ENCODE measurements around the gene CACNG3. TPM values are rescaled to one million over a fixed set of nuclear protein-coding genes. Genes with fewer than 3 reads are reported as not detected.

Gene CACNG3
- total RNA-seq, 2 donors from 2014 or later: not detected

DNA sequence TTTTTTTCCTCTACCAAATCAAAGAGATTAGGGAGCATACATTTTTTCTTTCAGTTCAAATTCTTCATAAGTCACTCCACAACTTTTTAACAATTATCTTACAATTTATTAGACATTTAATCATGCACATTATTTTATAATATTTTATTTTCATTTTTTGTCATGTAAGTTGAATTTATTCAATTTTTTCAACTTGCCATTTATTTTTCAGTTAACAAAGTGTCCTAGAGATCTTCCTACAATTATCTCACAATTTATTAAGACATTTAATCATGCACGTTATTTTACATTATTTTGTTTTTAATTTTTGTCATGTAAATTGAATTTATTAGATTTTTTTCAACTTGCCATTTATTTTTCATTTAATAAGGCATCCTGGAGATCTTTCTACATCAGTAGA lies 16.2 kb downstream of the CACNG3 start:
- no peaks in the 10 kb centered on the region for H3K27me3 ChIP-seq (ENCODE audit: control insufficient read depth, insufficient read depth, low read length, poor library complexity, severe bottlenecking)
- WGBS, 2 experiments (ENCODE audit: insufficient coverage in 1 of 2, insufficient read length in 1 of 2): no CpG with 5 or more reads among the region's 1 CpG
- no peak overlapping the region for H3K9ac ChIP-seq (ENCODE audit: extremely low read depth, low read length, poor library complexity, severe bottlenecking)
- Mint-ChIP-seq H3K9me3 (peaks cover 5% of the 10 kb centered on the region), H3K4me1 (peaks cover 6% of the 10 kb centered on the region), H3K36me3 (ENCODE audit: low read depth) (no peaks in the 10 kb centered on the region), H3K27ac (no peak overlapping the region), H3K4me3 (no peak overlapping the region), H3K27me3 (ENCODE audit: insufficient read depth) (peaks cover 5% of the 10 kb centered on the region)
- H3K4me1 ChIP-seq (ENCODE audit: control insufficient read depth, insufficient read depth, low read length): no peaks in the 10 kb centered on the region
- H3K9me3 ChIP-seq (ENCODE audit: control insufficient read depth, low read length): no peaks in the 10 kb centered on the region
- TF ChIP-seq, protein P1, sequence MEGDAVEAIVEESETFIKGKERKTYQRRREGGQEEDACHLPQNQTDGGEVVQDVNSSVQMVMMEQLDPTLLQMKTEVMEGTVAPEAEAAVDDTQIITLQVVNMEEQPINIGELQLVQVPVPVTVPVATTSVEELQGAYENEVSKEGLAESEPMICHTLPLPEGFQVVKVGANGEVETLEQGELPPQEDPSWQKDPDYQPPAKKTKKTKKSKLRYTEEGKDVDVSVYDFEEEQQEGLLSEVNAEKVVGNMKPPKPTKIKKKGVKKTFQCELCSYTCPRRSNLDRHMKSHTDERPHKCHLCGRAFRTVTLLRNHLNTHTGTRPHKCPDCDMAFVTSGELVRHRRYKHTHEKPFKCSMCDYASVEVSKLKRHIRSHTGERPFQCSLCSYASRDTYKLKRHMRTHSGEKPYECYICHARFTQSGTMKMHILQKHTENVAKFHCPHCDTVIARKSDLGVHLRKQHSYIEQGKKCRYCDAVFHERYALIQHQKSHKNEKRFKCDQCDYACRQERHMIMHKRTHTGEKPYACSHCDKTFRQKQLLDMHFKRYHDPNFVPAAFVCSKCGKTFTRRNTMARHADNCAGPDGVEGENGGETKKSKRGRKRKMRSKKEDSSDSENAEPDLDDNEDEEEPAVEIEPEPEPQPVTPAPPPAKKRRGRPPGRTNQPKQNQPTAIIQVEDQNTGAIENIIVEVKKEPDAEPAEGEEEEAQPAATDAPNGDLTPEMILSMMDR (conservative IDR thresholded peaks at IDR 0.05): no peak
- H3K4me3 ChIP-seq (ENCODE audit: low read length): no peak overlapping the region
- H3K27ac ChIP-seq (ENCODE audit: low read depth, low read length): no peak overlapping the region
- DNase-seq: no peak
- no peaks in the 10 kb centered on the region for H3K36me3 ChIP-seq (ENCODE audit: control insufficient read depth, insufficient read depth, low read length)

DNA sequence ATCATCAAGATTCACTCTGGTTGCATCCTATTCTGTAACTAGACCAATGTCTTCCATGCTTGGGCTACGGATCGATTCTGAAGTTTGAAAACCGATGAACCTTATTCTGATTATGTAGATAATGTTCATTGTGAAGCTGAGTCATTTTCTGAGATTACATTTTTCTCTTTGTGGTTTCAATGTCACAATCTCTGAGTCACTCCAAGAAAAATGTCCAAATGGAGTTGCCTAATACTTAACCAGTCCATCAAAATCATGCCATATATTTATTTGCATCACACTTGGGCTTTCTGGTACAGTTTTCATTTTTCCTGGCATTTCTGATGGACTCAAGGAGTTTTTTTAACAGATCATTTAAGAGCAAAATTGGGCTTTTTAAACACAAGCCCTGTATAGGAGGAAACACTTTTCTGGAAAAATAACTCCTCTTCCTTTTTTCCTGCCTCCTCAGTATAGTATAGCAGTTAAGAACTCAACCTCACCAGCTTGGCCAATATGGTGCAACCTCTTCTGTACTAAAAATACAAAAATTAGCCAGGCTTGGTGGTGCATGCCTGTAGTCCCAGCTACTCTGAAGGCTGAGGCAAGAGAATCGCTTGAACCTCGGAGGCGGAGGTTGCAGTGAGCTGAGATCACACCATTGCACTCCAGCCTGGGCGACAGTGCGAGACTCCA lies 17.5 kb downstream of the CACNG3 start:
- no peak overlapping the region for H3K27ac ChIP-seq (ENCODE audit: low read depth, low read length)
- WGBS, 2 experiments (ENCODE audit: insufficient coverage in 1 of 2, insufficient read length in 1 of 2): 89 to 100% methylated on average over 4 to 8 of the region's 8 CpGs

DNA sequence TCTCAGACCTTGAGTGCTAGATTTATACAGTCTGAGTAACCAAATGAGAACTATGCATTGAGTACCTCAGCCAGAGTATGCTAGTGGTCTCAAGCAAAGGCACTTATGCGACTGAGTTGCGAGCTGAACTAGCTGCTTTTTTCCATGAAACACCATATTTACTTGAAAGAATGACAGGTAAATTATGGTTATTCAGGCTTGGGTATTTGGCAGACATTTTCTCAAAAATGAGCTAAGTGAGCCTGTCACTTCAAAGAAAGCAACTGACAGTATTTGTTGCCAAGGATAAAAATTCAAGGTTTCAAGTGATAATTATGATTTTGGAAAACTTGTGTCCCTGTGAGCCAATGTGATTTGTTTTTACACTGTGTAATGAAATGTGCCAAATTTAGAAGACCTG lies 19.3 kb downstream of the CACNG3 start:
- H3K36me3 Mint-ChIP-seq (ENCODE audit: low read depth): no peaks in the 10 kb centered on the region
- no peaks in the 10 kb centered on the region for H3K27me3 ChIP-seq (ENCODE audit: control insufficient read depth, insufficient read depth, low read length, poor library complexity, severe bottlenecking)
- no peaks in the 10 kb centered on the region for H3K9me3 ChIP-seq (ENCODE audit: control insufficient read depth, low read length)
- no peak overlapping the region for H3K9ac ChIP-seq (ENCODE audit: extremely low read depth, low read length, poor library complexity, severe bottlenecking)
- DNase-seq: no peak
- peaks cover 2% of the 10 kb centered on the region for H3K27me3 Mint-ChIP-seq (ENCODE audit: insufficient read depth)
- H3K27ac ChIP-seq (ENCODE audit: low read depth, low read length): no peak overlapping the region
- no peaks in the 10 kb centered on the region for H3K36me3 ChIP-seq (ENCODE audit: control insufficient read depth, insufficient read depth, low read length)
- H3K4me1 Mint-ChIP-seq: peaks cover 6% of the 10 kb centered on the region
- 94 to 100% methylated on average over 2 of the region's 2 CpGs for WGBS, 2 experiments (ENCODE audit: insufficient coverage in 1 of 2, insufficient read length in 1 of 2)
- peaks cover 5% of the 10 kb centered on the region for H3K9me3 Mint-ChIP-seq
- no peak overlapping the region for H3K4me3 Mint-ChIP-seq
- TF ChIP-seq, protein P1 (conservative IDR thresholded peaks at IDR 0.05): no peak
- no peaks in the 10 kb centered on the region for H3K4me1 ChIP-seq (ENCODE audit: control insufficient read depth, insufficient read depth, low read length)
- H3K4me3 ChIP-seq (ENCODE audit: low read length): no peak overlapping the region
- H3K27ac Mint-ChIP-seq: no peak overlapping the region

More for the DNA sequence above, 17.5 kb downstream of the CACNG3 start:
- Histone ChIP-seq H3K4me3 (ENCODE audit: low read length) (no peak overlapping the region), H3K9me3 (ENCODE audit: control insufficient read depth, low read length) (no peaks in the 10 kb centered on the region), H3K27me3 (ENCODE audit: control insufficient read depth, insufficient read depth, low read length, poor library complexity, severe bottlenecking) (no peaks in the 10 kb centered on the region), H3K4me1 (ENCODE audit: control insufficient read depth, insufficient read depth, low read length) (no peaks in the 10 kb centered on the region), H3K9ac (ENCODE audit: extremely low read depth, low read length, poor library complexity, severe bottlenecking) (no peak overlapping the region), H3K36me3 (ENCODE audit: control insufficient read depth, insufficient read depth, low read length) (no peaks in the 10 kb centered on the region)
- H3K27ac Mint-ChIP-seq: no peak overlapping the region
- H3K9me3 Mint-ChIP-seq: peaks cover 5% of the 10 kb centered on the region
- H3K27me3 Mint-ChIP-seq (ENCODE audit: insufficient read depth): peaks cover 5% of the 10 kb centered on the region
- TF ChIP-seq, protein P1 (conservative IDR thresholded peaks at IDR 0.05): no peak
- DNase-seq: no peak
- no peak overlapping the region for H3K4me3 Mint-ChIP-seq
- peaks cover 6% of the 10 kb centered on the region for H3K4me1 Mint-ChIP-seq
- no peaks in the 10 kb centered on the region for H3K36me3 Mint-ChIP-seq (ENCODE audit: low read depth)

Measured in endodermal cell (in vitro differentiated cells).